NCI-H2029 treated with DMSO at 0.1 percent for 48 hours (cell line): ENCODE results near the gene PLXND1.
"Not testable (repeated sequence)": the region's sequence is repeated elsewhere in the genome, so short reads cannot be mapped to it uniquely, and the experiment has no call there.

Experiments used
- DNase-seq: peaks from one replicate; lab custom pipeline; 2025; lab: John Stamatoyannopoulos, UW

The PLXND1 gene

DNA sequence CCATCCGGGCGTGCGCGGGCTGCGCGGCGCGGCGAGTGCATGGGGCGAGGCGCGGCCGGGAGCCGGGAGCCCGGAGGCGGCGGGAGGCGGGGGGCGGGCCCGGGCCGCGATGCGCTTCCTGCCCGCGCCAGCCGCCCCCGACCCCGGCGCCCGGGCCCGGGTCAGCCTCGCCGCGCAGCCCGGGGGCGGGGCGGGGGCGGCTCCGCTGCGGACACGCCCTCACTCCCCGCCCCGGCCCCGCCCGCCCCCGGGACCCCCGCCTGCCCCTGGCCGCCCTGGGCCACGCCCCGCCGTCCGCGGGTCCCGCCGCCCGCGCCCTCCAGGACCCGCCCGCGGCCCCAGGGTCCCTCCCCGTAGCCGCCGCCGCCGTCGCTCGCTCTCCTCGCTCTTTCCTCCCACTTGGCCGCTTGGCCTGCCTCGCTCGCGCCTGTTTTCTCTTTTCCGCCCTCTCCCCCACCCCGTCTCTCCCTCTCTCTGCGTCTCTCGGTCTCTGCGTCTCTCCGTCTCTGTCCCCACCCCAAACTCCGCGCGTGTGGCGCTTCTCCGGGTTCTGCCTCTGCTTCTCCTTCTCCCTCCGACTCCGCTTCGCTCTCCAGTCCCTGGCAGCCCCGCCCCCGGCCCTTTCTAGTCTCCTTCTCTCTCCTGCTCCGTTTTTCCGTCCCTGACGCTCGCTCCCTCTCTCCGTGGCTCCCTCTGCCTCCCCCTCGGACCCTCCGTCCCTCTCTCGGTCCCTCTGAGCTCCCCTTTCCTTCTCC lies at the start of gene PLXND1:
Gene PLXND1 (minus strand): TSS at position 41 of the 755 bp plus-strand sequence. CDS start 37 bp downstream, at position 4.
- DNase-seq: no peak

DNA sequence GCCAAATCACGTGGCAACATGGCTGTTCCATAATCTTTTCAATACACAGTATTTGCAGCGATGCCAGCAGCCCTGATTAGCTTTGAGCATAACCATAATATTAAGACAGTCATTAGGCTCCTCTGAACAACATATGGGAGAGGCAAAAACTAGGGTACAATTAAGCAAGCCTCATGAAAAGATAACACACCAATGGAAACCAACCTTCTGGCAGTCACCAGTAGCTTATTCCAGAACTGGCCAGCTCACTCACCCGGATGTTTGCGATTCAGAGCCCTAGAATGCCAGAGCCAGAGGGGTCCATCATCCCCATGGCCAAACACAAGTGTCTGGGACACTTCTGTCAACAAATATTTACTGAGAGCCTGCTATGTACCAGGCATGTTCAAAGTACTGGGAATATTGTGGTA lies 48.8 kb upstream of the PLXND1 start:
- DNase-seq: no peak

DNA sequence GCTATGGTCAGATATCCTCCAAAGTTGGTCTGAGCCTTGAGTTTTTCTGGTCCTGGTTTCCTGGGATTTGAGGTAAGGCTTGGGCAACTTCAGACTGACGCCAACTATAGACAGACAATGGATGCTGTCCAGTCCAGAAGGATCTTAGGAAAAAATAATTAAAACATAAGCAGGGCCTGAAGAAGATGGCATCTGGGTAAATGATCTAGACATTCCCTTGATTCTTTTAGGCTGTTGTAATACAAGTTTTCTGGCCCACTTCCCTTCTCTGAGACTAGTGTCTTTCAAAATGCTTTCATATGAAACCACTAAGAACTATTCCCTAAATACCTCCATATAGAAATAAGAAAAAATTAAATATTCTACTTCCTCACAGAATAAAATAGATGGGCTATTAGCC lies 47.7 kb upstream of the PLXND1 start:
- DNase-seq: no peak

- DNase-seq: no peak
These were observed 46.5 kb upstream of the PLXND1 start for GRCh38 chr3:129653019-129653418.

DNA sequence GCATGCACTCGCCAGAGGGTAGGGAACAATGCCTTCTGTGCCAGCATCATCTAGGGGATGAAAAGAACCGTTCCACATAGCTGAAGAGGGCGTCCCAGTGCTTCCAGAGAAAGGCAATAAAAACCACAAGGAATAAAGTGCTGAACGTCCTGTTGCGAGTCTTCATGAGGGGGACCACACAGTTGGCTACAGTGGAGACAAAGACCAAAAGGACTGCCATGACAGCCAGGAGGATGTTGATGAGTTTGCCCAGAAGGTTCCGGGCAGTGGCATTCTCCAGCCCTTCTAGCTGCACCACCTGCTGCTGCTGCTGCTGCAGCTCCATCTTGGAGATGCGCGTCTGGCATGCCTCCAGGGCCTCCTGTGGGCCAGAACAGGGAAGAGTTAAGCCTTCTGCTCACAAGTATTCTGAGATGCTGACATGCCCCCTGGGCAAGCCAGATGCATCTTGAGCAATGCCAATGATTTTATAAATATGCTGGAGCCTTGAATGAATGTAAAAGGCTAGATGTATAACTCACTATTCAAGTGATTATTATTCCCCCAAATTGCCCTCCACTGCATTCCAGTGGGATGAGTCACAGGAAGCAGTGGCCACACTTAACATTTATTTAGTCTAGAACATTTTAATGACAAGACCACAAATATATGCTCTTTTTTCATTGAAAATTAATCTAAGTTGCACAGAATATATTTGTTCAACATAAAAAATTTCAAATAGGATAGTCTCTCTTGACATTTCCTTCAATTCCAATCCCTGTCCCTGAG lies 45.1 kb upstream of the PLXND1 start:
- DNase-seq: no peak

DNA sequence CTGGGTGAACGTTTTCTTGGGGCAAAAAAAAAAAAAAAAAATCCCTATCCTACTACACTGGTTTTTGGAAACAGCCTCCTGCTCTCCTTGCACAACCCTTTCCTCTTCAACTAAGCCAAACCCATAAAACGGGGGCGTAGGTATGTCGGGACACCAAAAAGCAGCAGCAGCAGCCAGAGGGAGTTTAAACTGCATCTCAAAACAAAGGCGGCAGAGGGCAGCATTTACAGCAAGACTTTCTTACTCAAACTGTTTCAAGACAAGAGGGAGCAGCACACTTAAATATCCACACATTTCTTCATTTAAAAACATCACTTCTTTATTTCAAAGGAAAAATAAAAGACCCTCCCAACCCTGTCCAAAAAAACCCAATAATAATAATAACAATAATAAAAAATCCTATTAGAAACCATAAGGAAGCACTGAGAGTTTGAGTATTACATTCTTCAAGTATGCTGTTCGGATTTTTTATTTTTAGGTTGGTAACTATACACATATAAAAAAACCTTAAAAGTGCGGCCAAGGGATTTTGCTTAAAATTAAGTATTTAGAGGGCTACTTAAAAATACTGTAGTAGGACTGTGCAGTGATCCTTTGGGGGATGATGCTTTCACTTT lies 43.9 kb upstream of the PLXND1 start:
- no peak for DNase-seq

GRCh38 chr3:129648391-129648790 lies 41.9 kb upstream of the PLXND1 start:
- DNase-seq: no peak

GRCh38 chr3:129645286-129645685 lies 38.8 kb upstream of the PLXND1 start:
- no peak for DNase-seq

GRCh38 chr3:129644836-129645235 lies 38.4 kb upstream of the PLXND1 start:
- DNase-seq: no peak

GRCh38 chr3:129641567-129642260 lies 35.2 kb upstream of the PLXND1 start:
- not testable (repeated sequence) for DNase-seq

- not testable (repeated sequence) for DNase-seq
These were observed 34.5 kb upstream of the PLXND1 start for GRCh38 chr3:129640985-129641384.

GRCh38 chr3:129638481-129638880 lies 32.0 kb upstream of the PLXND1 start:
- no peak for DNase-seq

DNA sequence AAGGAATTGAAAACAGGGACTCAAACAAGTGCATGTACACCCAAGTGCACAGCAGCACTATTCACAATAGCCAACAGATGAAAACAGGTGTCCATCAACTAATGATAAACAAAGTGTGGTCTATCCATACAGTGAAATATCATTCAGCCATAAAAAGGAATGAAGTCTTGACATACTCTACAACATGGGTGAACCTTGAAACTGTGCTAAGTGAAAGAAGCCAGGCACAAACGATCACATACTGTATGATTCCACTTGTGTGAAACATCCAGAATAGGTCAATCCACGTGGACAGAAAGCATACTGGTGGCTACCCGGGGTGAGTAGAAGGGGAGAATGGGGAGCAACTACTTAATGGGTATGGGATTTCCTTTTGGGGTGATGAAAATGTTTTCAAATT lies 29.6 kb upstream of the PLXND1 start:
- no peak for DNase-seq

GRCh38 chr3:129635656-129636055 lies 29.2 kb upstream of the PLXND1 start:
- no peak for DNase-seq

DNA sequence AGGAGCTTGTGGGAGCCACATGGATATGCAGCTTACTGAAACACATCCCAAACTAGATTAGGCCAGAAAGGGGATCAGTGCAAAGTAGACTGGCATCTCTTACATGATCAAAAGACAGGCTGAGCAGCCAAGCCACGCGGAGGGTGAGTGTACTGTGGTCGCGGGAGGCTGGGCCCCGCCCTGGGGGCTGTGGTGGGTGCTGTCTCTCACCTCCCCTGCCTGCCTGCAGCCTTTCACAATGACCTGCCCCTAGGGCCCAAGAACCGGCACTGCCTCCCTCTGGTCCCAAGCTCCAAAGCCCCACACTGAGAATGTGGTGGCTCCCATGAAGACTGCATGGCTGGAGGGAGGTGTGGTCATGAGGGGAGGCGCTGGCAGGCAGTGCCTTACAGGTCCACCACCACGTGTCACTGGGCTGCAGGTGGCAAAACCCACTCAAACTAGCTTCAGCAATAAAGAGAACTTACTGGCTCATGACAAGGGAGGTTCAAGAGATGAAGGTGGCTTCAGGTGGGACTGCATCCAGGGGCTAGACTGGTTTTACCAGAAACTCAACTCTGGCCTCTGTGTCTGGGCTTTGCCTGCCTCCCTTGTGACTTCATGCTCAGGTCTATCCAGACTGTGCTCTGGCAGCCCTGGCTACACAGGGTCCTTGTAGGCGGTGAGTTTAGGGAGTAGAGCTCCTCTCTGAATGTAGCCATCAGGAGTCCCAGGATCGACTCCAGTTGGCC lies 27.4 kb upstream of the PLXND1 start:
- DNase-seq: no peak

- no peak for DNase-seq
These were observed 26.5 kb upstream of the PLXND1 start for GRCh38 chr3:129632977-129633376.

- DNase-seq: no peak
These were observed 26.1 kb upstream of the PLXND1 start for GRCh38 chr3:129632556-129632955.

GRCh38 chr3:129632056-129632455 lies 25.6 kb upstream of the PLXND1 start:
- no peak for DNase-seq

DNA sequence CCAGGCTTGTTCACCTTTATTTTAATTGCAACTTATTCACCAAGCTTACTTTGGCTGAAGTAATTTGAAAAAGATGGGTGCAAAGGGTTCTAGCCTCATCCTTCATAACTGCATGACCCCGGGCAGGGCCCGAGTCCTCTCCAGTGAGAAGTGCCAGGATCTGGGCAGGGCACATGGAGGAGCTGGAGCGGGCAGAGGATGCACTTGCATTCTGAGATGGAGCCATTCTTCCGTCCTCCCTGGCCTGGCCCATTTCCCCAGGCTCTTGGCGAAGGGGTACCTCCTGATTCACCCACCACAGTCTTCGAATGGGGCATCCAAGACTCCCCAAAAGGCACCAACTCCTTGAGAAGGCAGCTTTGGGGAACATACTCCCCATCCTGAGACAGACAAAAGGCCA lies 22.5 kb upstream of the PLXND1 start:
- DNase-seq: no peak

DNA sequence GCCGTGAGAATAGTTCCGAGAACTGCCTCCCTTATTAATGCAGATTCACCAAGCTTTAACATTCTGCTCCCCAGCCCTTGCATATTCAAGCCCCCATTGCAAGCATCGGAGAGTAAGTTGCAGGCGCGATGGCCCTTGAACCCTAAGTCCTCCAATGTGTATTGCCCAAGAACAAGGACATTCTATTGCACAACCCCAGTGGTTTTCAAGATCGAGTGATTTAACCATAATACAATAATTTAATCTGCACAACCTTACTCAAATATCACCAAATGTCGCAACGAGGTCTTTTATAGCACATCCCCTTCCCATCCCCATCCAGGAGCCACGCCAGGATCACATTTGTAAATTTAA lies 21.7 kb upstream of the PLXND1 start:
- DNase-seq: no peak

GRCh38 chr3:129627350-129628168 lies 21.1 kb upstream of the PLXND1 start:
- DNase-seq: peak; percentile 68
